DOHH2 (cell line): Measurements from ENCODE around the gene NMS.

Experiments used
- H3F3A ChIP-seq: fragments of 200-600 bp; sonication (generic), shearing (Covaris generic); 2 replicates; pipeline ENCODE4 v1.6.0; 2016; ENCODE audit warnings: antibody characterized with exemption, mild to moderate bottlenecking; ENCODE audit not compliant: control insufficient read depth, insufficient read depth
- H3K27ac ChIP-seq: fragments of 200-600 bp; sonication (generic); 2 replicates; pipeline ENCODE4 v1.5.1; 2014; ENCODE audit warnings: low read depth, mild to moderate bottlenecking, low read length, moderate library complexity
- H3K27me3 ChIP-seq: fragments of 200-600 bp; sonication (generic); 2 replicates; pipeline ENCODE4 v1.6.1; 2014; ENCODE audit warnings: mild to moderate bottlenecking, low read length, mixed read lengths; ENCODE audit not compliant: control insufficient read depth
- H3K36me3 ChIP-seq: fragments of 200-600 bp; sonication (generic); 2 replicates; pipeline ENCODE4 v1.6.1; 2014; ENCODE audit warnings: mild to moderate bottlenecking, low read length, moderate library complexity, mixed read lengths; ENCODE audit not compliant: control insufficient read depth
- H3K4me1 ChIP-seq: fragments of 200-600 bp; sonication (generic); 2 replicates; pipeline ENCODE4 v1.6.1; 2014; ENCODE audit warnings: mild to moderate bottlenecking, low read length, mixed read lengths; ENCODE audit not compliant: control insufficient read depth
- H3K4me2 ChIP-seq: fragments of 200-600 bp; sonication (generic); 2 replicates; pipeline ENCODE4 v1.6.0; 2014; ENCODE audit warnings: mild to moderate bottlenecking, low read length, moderate library complexity
- H3K4me3 ChIP-seq: fragments of 200-600 bp; sonication (generic); 2 replicates; pipeline ENCODE4 v1.5.1; 2014; ENCODE audit warnings: mild to moderate bottlenecking, low read length, mixed read lengths
- H3K79me2 ChIP-seq: fragments of 200-600 bp; sonication (generic); 2 replicates; pipeline ENCODE4 v1.6.1; 2014; ENCODE audit warnings: mild to moderate bottlenecking, low read length, mixed read lengths; ENCODE audit not compliant: control insufficient read depth
- H3K9me2 ChIP-seq: fragments of 200-600 bp; sonication (generic); replicated peaks from 2 replicates; pipeline ENCODE4 v1.6.1; 2014; ENCODE audit warnings: mild to moderate bottlenecking, low read length, mixed read lengths; ENCODE audit not compliant: control insufficient read depth
- H3K9me3 ChIP-seq: fragments of 200-600 bp; sonication (generic); 2 replicates; pipeline ENCODE4 v1.6.1; 2014; ENCODE audit warnings: antibody characterized with exemption, low read length, mixed read lengths; ENCODE audit not compliant: control insufficient read depth, insufficient read depth
- H4K20me1 ChIP-seq: fragments of 200-600 bp; sonication (generic); 2 replicates; pipeline ENCODE4 v1.6.0; 2014; ENCODE audit warnings: low read depth, mild to moderate bottlenecking, antibody characterized with exemption, low read length, moderate library complexity; ENCODE audit not compliant: control insufficient read depth, insufficient read depth
- EZH2phosphoT487 ChIP-seq: fragments of 200-600 bp; sonication (generic); IDR thresholded peaks from 2 replicates; pipeline ENCODE4 v1.6.1; 2017; ENCODE audit warnings: borderline replicate concordance, mild to moderate bottlenecking, antibody characterized with exemption, low read length, moderate library complexity, mixed read lengths
- TF ChIP-seq, protein P1 (sequence below): fragments of 200-600 bp; sonication (generic); IDR thresholded peaks from one replicate; pipeline ENCODE4 v1.5.1; 2014; ENCODE audit warnings: antibody characterized with exemption, mild to moderate bottlenecking, low read depth, low read length; ENCODE audit not compliant: poor library complexity, severe bottlenecking

Gene NMS, protein sequence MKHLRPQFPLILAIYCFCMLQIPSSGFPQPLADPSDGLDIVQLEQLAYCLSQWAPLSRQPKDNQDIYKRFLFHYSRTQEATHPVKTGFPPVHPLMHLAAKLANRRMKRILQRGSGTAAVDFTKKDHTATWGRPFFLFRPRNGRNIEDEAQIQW

DNA sequence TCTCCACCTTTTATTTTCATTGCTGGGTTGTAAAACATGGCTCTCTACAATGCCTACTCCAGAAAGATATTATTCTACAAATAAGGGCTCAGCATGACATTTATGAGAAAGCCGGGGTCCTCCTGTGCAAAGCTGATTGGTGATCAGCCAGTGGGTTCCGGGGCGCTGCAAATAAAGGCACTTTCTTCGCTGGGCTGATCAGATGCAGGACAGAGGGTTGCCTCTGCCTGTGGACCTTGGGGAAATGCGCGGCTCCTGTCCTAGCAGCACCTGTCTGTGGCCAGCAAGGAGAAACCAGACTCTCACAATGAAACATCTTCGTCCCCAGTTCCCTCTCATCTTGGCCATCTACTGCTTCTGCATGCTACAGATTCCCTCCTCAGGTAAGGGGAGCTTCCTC is at the start of gene NMS:
TSS of gene NMS (plus strand) at position 301 of the 400 bp plus-strand sequence. CDS start at position 308, 7 bp downstream.
- Histone ChIP-seq H3K9me2 (no peaks in the 10 kb centered on the region; the same call in 1 of the 2 replicates), H3K9me3 (no peaks in the 10 kb centered on the region)

DNA sequence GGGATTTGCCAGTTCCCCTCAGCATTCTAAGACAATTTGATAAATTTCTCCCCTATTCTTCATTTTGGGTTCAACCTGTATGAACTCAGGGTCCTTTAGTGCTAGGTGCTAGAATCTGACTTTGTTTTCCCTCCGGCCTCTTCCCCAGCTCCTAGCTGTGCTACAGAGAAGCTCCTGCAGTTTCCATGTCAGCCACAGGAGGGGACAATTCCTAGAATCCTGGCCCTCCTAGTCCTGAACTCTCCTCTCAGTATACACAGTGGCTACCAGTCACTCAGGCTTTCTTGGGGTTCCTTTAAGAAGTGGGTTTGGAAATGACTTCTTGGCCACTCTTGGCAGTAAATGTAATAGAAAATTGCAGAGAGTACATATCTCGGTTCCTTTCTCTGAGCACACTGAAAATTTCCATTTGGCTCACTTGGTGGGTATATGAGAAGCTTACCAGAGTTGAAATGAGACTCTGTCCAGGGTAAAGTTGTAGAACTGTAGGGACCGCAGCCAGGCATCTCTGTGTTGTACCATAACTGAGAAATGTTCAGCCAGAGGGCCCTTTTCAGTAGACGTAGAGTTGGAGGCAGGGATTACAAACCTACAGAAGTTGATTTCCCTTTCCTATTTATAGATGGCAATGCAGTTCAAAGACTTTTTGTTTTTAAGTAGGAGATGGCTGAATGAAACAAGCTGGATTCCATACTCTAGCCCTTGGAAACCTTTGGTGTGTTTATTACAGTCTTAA is 47.8 kb upstream of the NMS start:
- no peaks in the 10 kb centered on the region for H4K20me1 ChIP-seq
- H3K9me3 ChIP-seq = no peaks in the 10 kb centered on the region
- no peak overlapping the region for H3K27ac ChIP-seq
- peaks cover 5% of the 10 kb centered on the region for H3K4me1 ChIP-seq
- no peak overlapping the region for H3K4me3 ChIP-seq
- H3K27me3 ChIP-seq = peaks cover 2% of the 10 kb centered on the region
- no peaks in the 10 kb centered on the region for H3K9me2 ChIP-seq
- no peaks in the 10 kb centered on the region for H3K79me2 ChIP-seq
- no peak overlapping the region for H3K4me2 ChIP-seq
- H3K36me3 ChIP-seq = no peaks in the 10 kb centered on the region
- H3F3A ChIP-seq = peaks cover 8% of the 10 kb centered on the region; the same call in 1 of the 2 replicates
- no peak for TF ChIP-seq EZH2phosphoT487
- TF ChIP-seq, protein P1, sequence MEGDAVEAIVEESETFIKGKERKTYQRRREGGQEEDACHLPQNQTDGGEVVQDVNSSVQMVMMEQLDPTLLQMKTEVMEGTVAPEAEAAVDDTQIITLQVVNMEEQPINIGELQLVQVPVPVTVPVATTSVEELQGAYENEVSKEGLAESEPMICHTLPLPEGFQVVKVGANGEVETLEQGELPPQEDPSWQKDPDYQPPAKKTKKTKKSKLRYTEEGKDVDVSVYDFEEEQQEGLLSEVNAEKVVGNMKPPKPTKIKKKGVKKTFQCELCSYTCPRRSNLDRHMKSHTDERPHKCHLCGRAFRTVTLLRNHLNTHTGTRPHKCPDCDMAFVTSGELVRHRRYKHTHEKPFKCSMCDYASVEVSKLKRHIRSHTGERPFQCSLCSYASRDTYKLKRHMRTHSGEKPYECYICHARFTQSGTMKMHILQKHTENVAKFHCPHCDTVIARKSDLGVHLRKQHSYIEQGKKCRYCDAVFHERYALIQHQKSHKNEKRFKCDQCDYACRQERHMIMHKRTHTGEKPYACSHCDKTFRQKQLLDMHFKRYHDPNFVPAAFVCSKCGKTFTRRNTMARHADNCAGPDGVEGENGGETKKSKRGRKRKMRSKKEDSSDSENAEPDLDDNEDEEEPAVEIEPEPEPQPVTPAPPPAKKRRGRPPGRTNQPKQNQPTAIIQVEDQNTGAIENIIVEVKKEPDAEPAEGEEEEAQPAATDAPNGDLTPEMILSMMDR = peak; percentile 49

More for the DNA sequence above, at the start of gene NMS:
- Histone ChIP-seq H3F3A (no peaks in the 10 kb centered on the region), H3K4me3 (no peak within 1 kb of the TSS), H4K20me1 (no peaks in the 10 kb centered on the region), H3K36me3 (no peaks in the 10 kb centered on the region), H3K27me3 (0 out of 2 replicates have a peak, but pooled peaks cover 6% of the 10 kb centered on the region), H3K4me1 (no peaks in the 10 kb centered on the region), H3K4me2 (no peak within 1 kb of the TSS), H3K27ac (no peak within 1 kb of the TSS), H3K79me2 (no peaks in the 10 kb centered on the region)
- TF ChIP-seq, protein P1 = no peak
- no peak for TF ChIP-seq EZH2phosphoT487

DNA sequence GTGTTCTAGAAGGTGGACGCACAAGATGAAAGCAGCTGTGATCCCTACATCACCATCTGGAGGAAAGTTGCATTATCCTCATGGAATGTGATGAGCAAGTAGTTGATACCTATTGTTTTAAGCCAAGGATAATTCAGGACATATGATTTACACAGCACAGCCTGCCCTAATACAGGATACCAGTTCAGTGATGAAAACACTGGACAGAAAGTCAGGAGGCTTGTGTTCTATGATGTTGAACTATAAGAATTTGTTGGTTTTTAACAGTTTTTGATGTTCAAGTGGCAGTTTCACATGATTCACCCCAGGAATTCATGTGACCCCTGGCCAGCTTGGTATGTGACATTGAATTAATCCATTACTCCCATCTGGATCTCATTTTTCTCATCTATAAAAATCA is 46.7 kb upstream of the NMS start:
- peaks cover 5% of the 10 kb centered on the region for H3K27me3 ChIP-seq
- no peaks in the 10 kb centered on the region for H3K36me3 ChIP-seq
- no peak overlapping the region for H3K27ac ChIP-seq
- TF ChIP-seq, protein P1 = no peak
- no peak for TF ChIP-seq EZH2phosphoT487
- H3K79me2 ChIP-seq = no peaks in the 10 kb centered on the region
- no peaks in the 10 kb centered on the region for H3K9me3 ChIP-seq
- H3K9me2 ChIP-seq = no peaks in the 10 kb centered on the region
- no peaks in the 10 kb centered on the region for H4K20me1 ChIP-seq
- no peaks in the 10 kb centered on the region for H3F3A ChIP-seq
- H3K4me1 ChIP-seq = no peaks in the 10 kb centered on the region; the same call in 1 of the 2 replicates
- no peak overlapping the region for H3K4me2 ChIP-seq
- H3K4me3 ChIP-seq = no peak overlapping the region
